Suprapubic skin (tissue), 4 donors: ENCODE results near the gene LPAR1.

Source experiments
- CTCF ChIP-seq, 2 donors: fragments of 200-600 bp in 1 of 2; fragments of 450-650 bp in 1 of 2; sonication (generic) in 1 of 2; IDR thresholded peaks; one replicate each; pipeline ENCODE4 v1.5.1; 2016 to 2019; ENCODE audit warnings: antibody characterized with exemption in 2 of 2, mild to moderate bottlenecking in 1 of 2, moderate library complexity in 1 of 2
- POLR2A ChIP-seq, 2 donors: fragments of 450-650 bp; IDR thresholded peaks; one replicate each; pipeline ENCODE4 v1.6.1; 2017; ENCODE audit warnings: antibody characterized with exemption in 2 of 2, mild to moderate bottlenecking in 2 of 2, moderate library complexity in 2 of 2
- POLR2AphosphoS5 ChIP-seq, 3 donors: sonication (generic); formaldehyde crosslinking; IDR thresholded peaks; one replicate each; pipeline ENCODE4 v1.6.1; 2017; ENCODE audit warnings: antibody characterized with exemption in 3 of 3

DNA sequence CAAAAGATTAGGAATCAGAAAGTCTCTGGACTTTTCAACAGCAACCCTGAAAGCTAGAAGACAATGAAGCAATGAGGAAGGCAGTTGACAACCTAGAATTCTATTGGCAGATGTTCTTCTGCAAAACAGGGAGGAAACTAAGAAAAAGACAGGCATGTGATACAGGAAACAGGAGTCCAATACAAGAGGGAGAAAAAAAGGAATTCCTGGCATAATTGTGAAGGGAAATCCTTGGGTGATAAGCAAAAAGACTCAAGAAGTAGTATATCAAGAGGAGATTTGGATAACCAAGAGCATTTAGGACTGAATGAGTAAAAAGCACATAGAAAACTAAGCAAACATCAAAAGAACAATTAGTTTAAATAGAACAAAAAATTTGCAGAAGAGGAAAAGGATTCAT, 58.6 kb downstream of the LPAR1 start:
- TF ChIP-seq POLR2A (IDR thresholded peaks at IDR 0.05) (no peak), CTCF (IDR thresholded peaks at IDR 0.05) (no peak), POLR2AphosphoS5 (IDR thresholded peaks at IDR 0.05) (no peak)
